HEK293T (cell line): ENCODE measurements around the gene SLC24A4.

Source experiments
- CTCF ChIA-PET: fragments of 350-600 bp; formaldehyde crosslinking; extraction: SDS; loops from one replicate; lab custom pipeline; 2021; ENCODE audit warnings: antibody characterized with exemption, inconsistent platforms; lab: Yijun Ruan, JAX
- POLR2A ChIA-PET: fragments of 350-600 bp; formaldehyde crosslinking; extraction: SDS; loops from one replicate; lab custom pipeline; 2020; ENCODE audit warnings: antibody characterized with exemption, inconsistent platforms; lab: Yijun Ruan, JAX
- DNase-seq: peaks from one replicate; pipeline ENCODE4 v3.0.0; 2012; ENCODE audit warnings: mixed read lengths; ENCODE audit errors: extremely low spot score
- ARNT ChIP-seq: fragments of 450-650 bp; IDR thresholded peaks from 2 replicates; pipeline ENCODE4 v1.6.1; 2017; ENCODE audit warnings: mild to moderate bottlenecking
- BHLHE40 ChIP-seq: fragments of 450-650 bp; IDR thresholded peaks from 2 replicates; pipeline ENCODE4 v1.6.1; 2016; ENCODE audit warnings: mild to moderate bottlenecking, moderate library complexity, borderline replicate concordance
- CTBP1 ChIP-seq: fragments of 450-650 bp; IDR thresholded peaks from 2 replicates; pipeline ENCODE4 v1.6.1; 2016; ENCODE audit warnings: borderline replicate concordance
- ELF4 ChIP-seq: fragments of 450-650 bp; IDR thresholded peaks from 2 replicates; pipeline ENCODE4 v1.6.1; 2017; ENCODE audit warnings: antibody characterized with exemption
- FOXA1 ChIP-seq: fragments of 450-650 bp; IDR thresholded peaks from 2 replicates; pipeline ENCODE4 v1.6.1; 2016; ENCODE audit warnings: mild to moderate bottlenecking
- FOXK2 ChIP-seq: fragments of 450-650 bp; IDR thresholded peaks from 2 replicates; pipeline ENCODE4 v1.6.1; 2016; ENCODE audit warnings: mild to moderate bottlenecking
- FOXM1 ChIP-seq: fragments of 450-650 bp; IDR thresholded peaks from 2 replicates; pipeline ENCODE4 v1.6.1; 2017; ENCODE audit warnings: mild to moderate bottlenecking, borderline replicate concordance
- HDGF ChIP-seq: fragments of 450-650 bp; IDR thresholded peaks from 2 replicates; pipeline ENCODE4 v1.6.1; 2017; ENCODE audit warnings: antibody characterized with exemption, borderline replicate concordance
- L3MBTL2 ChIP-seq: fragments of 450-650 bp; conservative IDR thresholded peaks from 2 replicates; pipeline ENCODE4 v1.6.1; 2016; ENCODE audit warnings: mild to moderate bottlenecking
- LEF1 ChIP-seq: fragments of 450-650 bp; IDR thresholded peaks from 2 replicates; pipeline ENCODE4 v1.6.1; 2017; ENCODE audit warnings: mild to moderate bottlenecking, borderline replicate concordance
- NFRKB ChIP-seq: fragments of 450-650 bp; IDR thresholded peaks from 2 replicates; pipeline ENCODE4 v1.6.1; 2016; ENCODE audit warnings: mild to moderate bottlenecking, moderate library complexity
- SP1 ChIP-seq: fragments of 450-650 bp; IDR thresholded peaks from 2 replicates; pipeline ENCODE4 v1.6.1; 2017
- SUZ12 ChIP-seq: fragments of 450-650 bp; IDR thresholded peaks from 2 replicates; pipeline ENCODE4 v1.6.1; 2016; ENCODE audit warnings: mild to moderate bottlenecking
- TARDBP ChIP-seq: fragments of 450-650 bp; IDR thresholded peaks from 2 replicates; pipeline ENCODE4 v1.6.1; 2016
- ZNF384 ChIP-seq: fragments of 450-650 bp; IDR thresholded peaks from 2 replicates; pipeline ENCODE4 v1.6.1; 2016
- TF ChIP-seq, protein P1 (sequence below): fragments of 450-650 bp; IDR thresholded peaks from 2 replicates; pipeline ENCODE4 v1.6.1; 2016

SLC24A4 gene

DNA sequence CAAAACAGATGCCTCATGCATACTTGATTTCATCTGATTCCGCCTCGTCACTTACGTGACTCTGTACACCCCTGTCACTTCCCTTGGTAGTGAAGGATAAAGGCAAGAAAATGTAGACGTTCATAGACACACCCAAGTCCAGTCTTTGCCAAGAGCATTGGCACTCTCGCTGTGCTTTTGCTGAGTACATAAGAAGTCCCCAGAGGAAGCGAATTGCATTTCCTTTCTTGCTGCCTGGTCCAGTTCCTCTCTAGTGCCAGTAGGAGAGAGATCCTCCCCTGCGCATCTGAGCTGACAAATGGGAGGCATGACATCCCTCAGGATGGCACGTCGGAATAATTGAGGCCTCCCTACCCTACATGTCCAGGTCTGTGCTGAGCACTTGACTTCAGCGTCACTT is 169.3 kb downstream of the SLC24A4 start:
- ChIA-PET POLR2A (no interaction called here), CTCF (no interaction called here)
- no peak for DNase-seq

DNA sequence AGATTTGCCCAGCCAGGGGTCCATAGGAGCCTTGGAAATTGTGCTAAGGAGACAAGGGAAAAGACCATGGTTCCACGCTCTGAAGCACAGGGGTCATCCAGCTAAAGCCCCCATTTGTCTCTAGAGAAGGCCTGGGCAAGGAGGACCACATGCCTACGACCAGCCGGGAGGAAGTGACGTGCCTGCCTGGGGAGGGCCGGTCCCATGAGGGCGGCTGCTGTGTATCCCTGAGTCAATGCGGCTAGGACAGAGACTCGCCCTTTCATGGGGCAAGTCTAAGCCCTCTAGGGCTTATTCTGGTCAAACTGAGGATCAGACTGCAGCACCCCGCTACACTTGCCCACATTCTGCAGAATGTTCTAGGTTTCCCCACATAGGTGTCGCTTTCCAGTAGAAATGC is 170.1 kb downstream of the SLC24A4 start:
- ChIA-PET POLR2A (no interaction called here), CTCF (no interaction called here)
- DNase-seq = no peak
- TF ChIP-seq FOXK2 (no peak), L3MBTL2 (no peak), ARNT (no peak), ELF4 (no peak), NFRKB (no peak), LEF1 (no peak), ZNF384 (no peak), FOXA1 (no peak), BHLHE40 (no peak), HDGF (no peak), TARDBP (no peak), FOXM1 (no peak), SP1 (no peak), SUZ12 (no peak), CTBP1 (no peak)
- TF ChIP-seq, protein P1, sequence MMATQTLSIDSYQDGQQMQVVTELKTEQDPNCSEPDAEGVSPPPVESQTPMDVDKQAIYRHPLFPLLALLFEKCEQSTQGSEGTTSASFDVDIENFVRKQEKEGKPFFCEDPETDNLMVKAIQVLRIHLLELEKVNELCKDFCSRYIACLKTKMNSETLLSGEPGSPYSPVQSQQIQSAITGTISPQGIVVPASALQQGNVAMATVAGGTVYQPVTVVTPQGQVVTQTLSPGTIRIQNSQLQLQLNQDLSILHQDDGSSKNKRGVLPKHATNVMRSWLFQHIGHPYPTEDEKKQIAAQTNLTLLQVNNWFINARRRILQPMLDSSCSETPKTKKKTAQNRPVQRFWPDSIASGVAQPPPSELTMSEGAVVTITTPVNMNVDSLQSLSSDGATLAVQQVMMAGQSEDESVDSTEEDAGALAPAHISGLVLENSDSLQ = no peak

More for the DNA sequence above, 169.3 kb downstream of the SLC24A4 start:
- TF ChIP-seq ZNF384 = no peak
- no peak for TF ChIP-seq SP1
- TF ChIP-seq L3MBTL2 = no peak
- TF ChIP-seq ARNT = no peak
- no peak for TF ChIP-seq SUZ12
- TF ChIP-seq BHLHE40 = no peak
- TF ChIP-seq ELF4 = no peak
- TF ChIP-seq CTBP1 = no peak
- no peak for TF ChIP-seq TARDBP
- TF ChIP-seq HDGF = no peak
- TF ChIP-seq, protein P1 = no peak
- TF ChIP-seq NFRKB = no peak
- no peak for TF ChIP-seq FOXM1
- no peak for TF ChIP-seq FOXA1

DNA sequence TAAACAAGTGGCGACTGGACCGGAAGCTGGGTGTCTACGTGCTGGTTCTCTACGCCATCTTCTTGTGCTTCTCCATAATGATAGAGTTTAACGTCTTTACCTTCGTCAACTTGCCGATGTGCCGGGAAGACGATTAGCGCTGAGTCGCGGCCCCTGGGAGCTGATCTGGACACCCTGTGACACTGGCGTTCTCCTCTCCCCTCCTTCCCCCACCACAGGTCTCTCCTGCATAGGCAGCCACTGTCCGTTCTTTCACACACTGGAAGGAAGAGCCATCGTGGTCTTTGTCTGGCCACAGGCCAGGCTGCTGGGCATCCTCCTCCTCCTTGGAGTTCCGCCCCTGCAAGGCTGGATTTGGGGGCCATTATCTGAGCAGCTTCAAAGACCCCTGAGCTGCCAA is 170.5 kb downstream of the SLC24A4 start:
- TF ChIP-seq BHLHE40 (no peak), LEF1 (no peak), NFRKB (no peak), ARNT (no peak), ELF4 (no peak), SP1 (no peak), HDGF (no peak), FOXA1 (no peak), TARDBP (no peak), CTBP1 (no peak), SUZ12 (no peak), FOXM1 (no peak), FOXK2 (no peak), ZNF384 (no peak)
- TF ChIP-seq, protein P1 = no peak
- ChIA-PET CTCF (no interaction called here), POLR2A (no interaction called here)
- no peak for DNase-seq

DNA sequence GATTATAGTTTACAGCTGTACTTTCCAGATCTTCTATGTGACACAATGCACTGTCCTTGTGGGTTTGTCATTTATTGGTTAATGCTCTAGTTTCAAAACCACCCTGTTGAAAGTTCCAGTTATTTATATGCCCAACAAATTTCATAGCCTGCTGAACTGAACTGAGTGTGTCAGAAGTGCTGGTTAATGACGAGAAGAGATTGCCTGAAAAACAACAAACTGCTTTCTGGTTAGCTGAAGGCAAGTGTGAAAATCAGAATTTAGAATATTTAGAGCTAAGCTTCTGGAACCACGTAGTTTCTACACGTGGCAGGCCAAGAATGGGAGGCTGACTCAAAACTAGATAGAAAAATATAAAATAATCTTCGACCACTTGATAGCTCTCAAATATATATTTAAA is 171.5 kb downstream of the SLC24A4 start:
- DNase-seq = no peak

DNA sequence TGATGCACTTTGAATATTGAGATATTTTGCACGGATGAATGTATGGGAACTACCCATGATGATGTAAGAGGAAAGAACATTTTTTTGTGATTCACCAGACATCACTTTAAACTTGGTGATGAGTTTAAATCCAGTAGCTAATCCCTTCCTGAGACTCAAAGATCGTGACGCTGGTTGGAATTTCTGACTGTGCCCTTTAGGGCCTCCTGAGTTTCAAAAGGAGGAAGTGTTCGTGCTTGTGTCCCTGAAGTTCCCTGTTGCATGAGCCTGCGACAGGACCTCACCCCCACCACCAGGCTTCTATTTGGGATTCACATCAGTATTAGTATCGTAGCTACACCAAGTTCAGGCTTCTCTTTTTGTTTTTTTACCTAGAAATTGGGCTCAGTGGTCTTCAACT is 172.1 kb downstream of the SLC24A4 start:
- CTCF ChIA-PET = no interaction called here

More for the DNA sequence above, 171.5 kb downstream of the SLC24A4 start:
- ChIA-PET POLR2A (no interaction called here), CTCF (no interaction called here)
- TF ChIP-seq FOXK2 (no peak), ELF4 (no peak), SUZ12 (no peak), FOXM1 (no peak), NFRKB (no peak), L3MBTL2 (no peak), ARNT (no peak), FOXA1 (no peak), BHLHE40 (no peak), ZNF384 (no peak), TARDBP (no peak), SP1 (no peak), CTBP1 (no peak), HDGF (no peak), LEF1 (no peak)
- TF ChIP-seq, protein P1 = no peak

More for the DNA sequence above, 172.1 kb downstream of the SLC24A4 start:
- POLR2A ChIA-PET = no interaction called here
- TF ChIP-seq FOXA1 (no peak), LEF1 (no peak), HDGF (no peak), FOXK2 (no peak), ELF4 (no peak), ZNF384 (no peak), FOXM1 (no peak), NFRKB (no peak), SP1 (no peak), L3MBTL2 (no peak), BHLHE40 (no peak), ARNT (no peak), TARDBP (no peak), CTBP1 (no peak), SUZ12 (no peak)
- TF ChIP-seq, protein P1 = no peak
- DNase-seq = no peak
